Left colon (tissue), 2 donors: ENCODE data around the gene TDRD10. TPM values are rescaled to one million over a fixed set of nuclear protein-coding genes. Genes with fewer than 3 reads are reported as not detected.

Experiments
- ATAC-seq: fragments of 200-7000 bp; cut with Tn5 transposase; one replicate; pipeline ENCODE4 v1.9.1; 2020; ENCODE audit warnings: mild to moderate bottlenecking, moderate library complexity
- DNase-seq, 2 donors: peaks; one replicate each; pipeline ENCODE4 v3.0.0-alpha.2; 2020
- intact Hi-C, 2 donors: fragments of 100-400 bp; cut with DNase I in 1 of 2; cut with micrococcal nuclease in 1 of 2; formaldehyde crosslinking; loops; one replicate each; pipeline versions ENCODE4 v1.11.2 to v1.14.0; 2022; cut with DNase I, micrococcal nuclease
- total RNA-seq, 2 donors: library from RNA; stranded (reverse); fragmentation: NEBNext Ultra II Directional; extraction: Animal tissue kit (Norgen Biotek cat#: 25700); gene quantifications; one replicate each; pipeline ENCODE4 v1.2.1, GENCODE V29; 2021
- donor health status: DM: no; HTN: no; CAD: no.
- donor health status: DM: yes; HTN: yes; CAD: no.

Gene TDRD10
- total RNA-seq, 2 donors from 2014 or later: 0.70 to 1.0 TPM

DNA sequence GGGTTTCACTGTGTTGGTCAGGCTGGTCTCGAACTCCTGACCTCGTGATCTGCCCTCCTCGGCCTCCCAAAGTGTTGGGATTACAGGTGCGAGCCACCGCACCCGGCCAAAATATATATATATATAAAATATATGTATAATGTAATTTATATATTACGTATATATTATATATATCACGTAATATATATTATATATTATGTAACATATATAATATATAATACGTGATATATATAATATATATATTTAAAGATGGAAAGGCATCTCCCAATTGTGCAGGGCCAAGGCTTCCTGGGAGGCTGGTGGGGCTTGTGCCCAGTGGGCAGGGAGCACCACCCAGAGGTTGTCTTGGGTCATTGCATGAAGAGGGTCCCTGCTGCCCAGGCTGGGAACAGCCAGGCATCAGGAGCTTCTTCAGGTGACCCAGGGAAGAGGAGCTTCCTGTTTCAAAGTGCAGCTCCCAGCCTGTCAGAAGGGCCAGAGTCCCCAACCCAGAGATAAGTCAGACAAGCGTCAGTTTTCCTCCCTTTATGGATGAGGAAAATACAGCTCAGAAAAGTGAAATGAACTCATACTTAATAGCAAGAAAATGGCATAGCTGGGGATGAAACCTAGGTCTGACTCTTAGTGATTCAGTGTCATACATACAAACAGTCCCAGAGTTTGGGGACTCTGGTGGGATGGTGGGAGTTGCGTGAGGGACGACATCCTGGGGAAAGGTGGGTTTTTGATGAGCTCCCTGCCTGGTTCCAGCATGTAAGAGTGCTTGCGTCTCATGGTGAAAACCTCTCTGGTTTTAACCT lies 44.4 kb downstream of the TDRD10 start:
- DNase-seq (peak; percentile 42 to 53), ATAC-seq (peak; percentile 80)
- intact Hi-C loops: loop anchor here in 1 of 2 donors (10.0 kb wide), 1 partner anchor 62 kb away; no protein-coding TSS in a partner anchor

DNA sequence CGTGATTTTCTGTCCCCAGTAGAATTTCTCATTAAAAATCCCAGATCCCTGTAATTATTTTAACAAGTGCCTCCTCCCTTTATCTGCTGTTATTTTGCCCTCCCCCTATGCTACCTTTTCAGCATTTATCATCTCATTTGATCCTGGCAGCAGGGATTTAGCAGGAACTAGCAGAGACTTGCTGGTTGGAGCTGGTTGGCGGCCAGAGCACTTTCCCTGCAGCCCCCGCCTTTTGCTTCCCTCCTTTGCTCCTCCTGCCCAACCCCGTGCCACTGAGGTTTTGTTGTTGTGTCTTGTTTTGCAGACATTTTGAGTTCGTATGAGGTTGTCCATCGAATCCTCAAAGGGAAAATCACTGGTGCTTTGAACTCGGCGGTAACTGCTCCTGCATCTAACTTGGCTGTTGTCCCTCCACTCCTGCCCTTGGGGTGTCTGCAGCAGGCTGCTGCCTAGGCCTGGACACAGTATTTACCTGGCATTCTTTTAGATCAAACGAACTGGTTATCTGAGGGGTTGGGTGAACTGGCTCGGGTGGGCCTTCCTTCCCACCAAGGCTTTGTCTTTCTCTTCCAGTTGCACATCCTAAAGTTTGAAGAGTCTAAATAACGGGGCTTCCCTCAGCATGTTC lies 45.2 kb downstream of the TDRD10 start:
- intact Hi-C loops: loop anchor here in 1 of 2 donors (10.0 kb wide), 1 partner anchor 62 kb away; no protein-coding TSS in a partner anchor
- ATAC-seq (no peak), DNase-seq (no peak)

DNA sequence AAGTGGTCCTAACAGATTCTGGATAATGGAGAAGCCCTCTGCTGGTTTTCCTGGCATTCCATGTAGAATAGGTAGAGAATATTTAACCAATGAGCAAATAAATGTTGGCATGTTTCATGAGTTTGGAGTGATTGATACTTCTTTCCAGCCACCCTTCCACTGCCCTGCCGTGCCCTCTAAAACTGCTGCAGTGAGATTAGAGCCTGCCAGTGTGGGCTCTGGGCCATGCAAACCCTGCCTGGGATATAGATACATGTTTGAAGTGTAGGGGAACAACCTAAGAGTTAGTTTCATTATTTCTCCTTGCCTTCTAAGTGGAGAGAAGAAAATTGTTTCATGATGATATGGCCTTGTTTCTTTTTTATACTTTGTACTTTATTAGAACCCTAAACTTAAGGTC lies 46.0 kb downstream of the TDRD10 start:
- DNase-seq: no peak
- peak; percentile 41 for ATAC-seq
- intact Hi-C loops: loop anchor here in 1 of 2 donors (10.0 kb wide), 1 partner anchor 63 kb away; no protein-coding TSS in a partner anchor

DNA sequence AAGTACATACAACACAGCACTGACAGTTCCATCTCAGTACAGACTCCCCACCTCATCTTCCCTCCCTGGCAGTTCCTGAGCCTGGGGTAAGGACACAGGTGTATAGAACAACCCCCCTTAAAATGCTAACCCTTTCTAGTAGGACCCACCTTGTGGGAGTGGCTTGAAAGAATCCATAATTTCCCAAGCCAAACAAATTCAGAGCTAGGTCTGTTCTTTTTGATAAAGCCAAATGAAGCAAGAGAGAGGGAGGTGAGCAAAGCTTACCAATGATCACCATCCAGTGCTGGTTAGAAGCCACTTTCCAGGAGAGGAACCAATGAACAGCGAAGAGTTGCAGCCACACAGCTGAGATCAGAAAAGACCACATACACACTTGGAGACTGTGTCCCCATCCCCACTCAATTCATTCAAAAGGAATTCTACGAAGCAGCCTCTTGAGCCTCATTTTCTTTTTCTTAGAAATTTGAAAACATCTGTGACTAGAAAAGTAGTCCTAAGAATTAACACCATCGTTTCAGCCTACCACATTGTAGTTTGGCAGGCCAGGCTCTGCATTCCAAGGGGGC lies 47.3 kb downstream of the TDRD10 start:
- no peak for DNase-seq
- ATAC-seq: no peak
- intact Hi-C loops: loop anchor here in 1 of 2 donors (10.0 kb wide), 1 partner anchor 64 kb away; no protein-coding TSS in a partner anchor

DNA sequence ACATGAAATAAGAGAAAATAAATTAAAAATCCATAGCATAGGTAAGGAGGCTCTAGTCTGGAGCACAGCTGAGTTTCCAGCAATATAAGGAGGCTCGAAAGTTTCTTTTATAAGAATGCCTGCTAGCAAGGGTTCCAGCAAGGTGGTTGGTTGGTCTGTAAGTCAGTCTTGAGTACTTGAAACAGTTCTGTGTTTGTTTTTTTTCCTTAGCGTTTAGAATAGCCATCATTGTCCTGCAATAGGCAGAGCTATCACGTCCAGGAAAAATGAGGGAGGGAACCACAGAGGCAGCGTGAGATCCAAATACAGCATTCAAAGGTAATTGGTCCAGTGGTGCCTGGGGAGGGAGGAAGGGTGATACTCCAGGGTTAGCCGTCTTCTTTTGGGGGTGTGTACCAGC lies 48.1 kb downstream of the TDRD10 start:
- intact Hi-C loops: no loop called here
- ATAC-seq: no peak
- DNase-seq: no peak

DNA sequence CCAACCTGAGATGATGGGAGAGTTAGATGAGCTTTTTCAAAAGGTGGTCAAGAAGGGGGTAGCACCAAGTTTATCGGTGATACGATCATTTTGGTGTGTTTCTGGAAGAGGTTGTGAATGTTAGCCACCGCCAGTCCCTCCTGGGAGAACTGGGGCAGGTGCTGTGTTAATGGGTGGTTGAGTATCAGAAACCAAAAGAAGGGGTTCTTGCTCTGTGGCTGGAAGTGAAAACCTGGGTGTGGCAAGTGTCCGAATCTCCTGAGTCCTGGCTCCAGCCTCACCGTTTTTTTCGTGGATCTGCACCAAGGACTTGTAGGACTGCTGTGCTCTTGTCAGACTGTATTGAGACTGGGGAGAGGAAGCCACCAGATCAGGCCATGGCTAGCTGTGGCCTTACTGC lies 48.6 kb downstream of the TDRD10 start:
- ATAC-seq: no peak
- intact Hi-C loops: no loop called here
- no peak for DNase-seq

DNA sequence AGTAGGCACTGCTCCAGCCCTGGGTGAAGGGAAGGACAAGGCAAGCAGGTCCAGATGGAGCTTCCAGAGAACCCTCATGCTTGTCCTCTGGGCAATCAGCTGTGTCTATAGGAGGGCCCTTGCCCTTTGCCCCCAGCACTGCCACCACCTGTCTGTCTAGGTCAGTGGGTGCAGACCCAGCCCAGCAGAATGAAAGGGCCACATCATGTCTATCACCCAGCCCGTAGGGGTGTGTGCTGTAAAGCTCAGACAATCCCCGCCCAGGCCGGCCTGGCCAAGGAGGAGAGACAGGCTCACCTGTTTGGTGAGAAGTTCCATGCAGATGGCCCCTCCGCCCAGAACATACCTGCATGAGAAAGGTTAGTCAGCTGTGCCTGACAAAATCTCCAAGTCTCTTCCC lies 49.5 kb downstream of the TDRD10 start:
- intact Hi-C loops: no loop called here
- DNase-seq (peak in 1 of 2 donors; percentile 25), ATAC-seq (peak; percentile 76)

DNA sequence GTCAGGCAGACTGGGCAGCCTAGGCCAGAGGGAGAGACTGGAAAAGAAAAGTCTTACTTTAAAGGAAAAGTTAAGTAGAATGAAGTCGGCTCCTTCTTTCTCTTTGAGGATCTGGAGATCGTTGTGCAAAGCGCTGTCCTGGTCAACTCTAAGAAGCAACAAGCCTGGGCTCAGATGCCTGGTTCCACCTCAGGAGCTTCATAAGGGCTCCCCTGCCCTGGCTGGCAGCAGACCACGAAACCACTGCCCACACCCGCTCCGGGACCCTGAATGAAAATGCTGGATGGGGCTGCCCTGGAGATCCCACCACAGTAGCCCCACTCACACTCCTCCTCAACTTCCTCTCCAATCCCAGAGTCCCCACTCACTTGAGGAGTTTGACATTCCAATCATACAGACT lies 50.0 kb downstream of the TDRD10 start:
- no peak for DNase-seq
- intact Hi-C loops: no loop called here
- no peak for ATAC-seq

DNA sequence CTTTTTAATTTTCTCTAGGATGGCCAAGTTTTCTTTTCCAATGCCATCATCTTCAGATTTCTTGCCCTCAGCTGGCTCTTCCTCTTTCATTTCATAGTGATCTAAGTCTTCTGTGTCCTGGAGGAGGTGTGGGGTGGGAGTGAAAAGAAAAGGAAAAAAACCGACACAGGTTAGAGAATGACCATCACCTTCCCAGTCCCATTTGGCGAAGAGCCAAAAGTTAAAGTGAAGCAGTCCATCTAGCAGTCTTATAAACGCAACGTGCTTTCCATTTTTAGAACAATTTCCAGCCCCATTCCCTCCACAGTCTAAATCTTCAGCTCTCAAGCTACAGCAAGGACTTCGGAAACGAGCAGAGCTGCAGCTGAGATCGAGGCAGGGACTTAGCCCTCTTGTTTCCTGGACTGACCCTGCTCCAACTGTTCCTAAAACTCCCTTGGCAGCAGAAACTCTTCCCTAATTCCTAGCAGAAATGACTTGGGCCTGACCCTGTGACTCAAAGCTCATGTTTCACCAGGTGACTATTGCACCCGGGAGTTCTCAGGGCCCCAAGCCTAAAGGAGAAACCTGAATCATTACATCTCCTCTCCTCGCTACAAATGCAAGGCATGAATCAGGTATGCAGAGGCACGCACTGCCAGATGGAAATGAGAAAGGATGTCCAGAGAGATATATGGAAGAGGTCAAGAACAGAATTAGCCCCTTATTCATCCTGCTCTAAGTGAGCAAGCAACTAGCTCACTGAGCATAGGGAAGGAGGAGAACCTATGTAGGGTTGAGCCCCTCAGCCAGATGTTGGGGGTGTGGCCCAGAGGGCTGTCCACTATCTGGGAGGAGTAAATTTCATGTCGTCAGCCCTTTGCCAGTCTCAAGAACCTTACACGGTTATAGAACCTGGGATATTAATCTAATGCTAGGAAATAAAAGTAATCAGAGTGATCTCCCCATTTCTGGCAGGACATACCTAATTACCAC lies 51.3 kb downstream of the TDRD10 start:
- DNase-seq (no peak), ATAC-seq (no peak)
- intact Hi-C loops: no loop called here

DNA sequence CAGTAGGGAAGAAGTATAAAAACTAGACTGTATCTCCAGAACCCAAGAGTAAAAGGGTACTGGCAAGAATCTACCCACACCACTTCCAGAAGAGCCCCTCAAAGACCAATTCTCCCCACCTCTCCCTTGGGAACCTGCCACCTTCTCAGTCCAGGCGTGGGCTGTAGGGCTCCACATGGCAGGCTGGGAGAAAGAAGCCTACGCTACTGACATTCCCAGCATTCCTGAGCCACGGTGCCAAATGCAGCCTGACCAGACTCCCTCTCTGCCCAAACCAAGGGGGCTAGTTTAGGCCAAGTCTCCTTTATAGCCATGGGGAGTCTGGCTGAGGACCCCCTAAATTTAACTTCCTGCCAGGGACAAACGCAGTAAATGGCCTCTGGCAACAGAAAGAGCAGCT lies 54.4 kb downstream of the TDRD10 start:
- ATAC-seq (no peak), DNase-seq (no peak)
- intact Hi-C loops: no loop called here

DNA sequence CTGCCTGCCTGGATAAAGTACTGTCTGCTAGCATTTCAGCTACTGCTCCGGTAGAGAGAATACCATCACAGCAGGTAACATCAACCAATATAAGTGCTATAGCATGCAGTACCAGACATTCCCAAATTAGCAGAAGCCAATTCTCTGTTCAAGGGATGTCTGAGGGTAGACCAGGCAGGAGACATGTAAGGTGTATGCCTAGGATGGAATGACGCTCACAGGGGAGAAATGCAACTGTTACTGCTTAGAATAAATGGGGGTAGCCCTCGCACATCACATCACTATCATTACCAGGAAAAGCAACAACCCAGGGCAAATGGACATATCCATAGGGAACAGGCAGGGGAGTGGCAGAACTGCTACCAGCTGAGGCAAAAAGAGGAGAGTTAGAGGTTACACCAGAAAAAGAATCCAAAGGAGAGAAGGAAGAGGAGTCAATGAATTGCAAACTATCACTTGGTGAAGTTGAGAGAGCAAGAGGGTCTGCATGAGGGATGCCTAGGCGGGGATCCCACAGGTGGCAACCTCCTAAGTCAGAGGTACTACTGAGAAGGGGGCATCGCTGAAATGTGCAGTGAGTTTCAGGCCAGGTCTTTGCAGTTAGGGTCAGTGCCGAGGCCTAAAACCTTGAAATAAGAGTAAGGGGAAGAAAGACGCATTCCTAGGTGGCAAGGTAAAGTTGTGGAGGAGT lies 55.4 kb downstream of the TDRD10 start:
- DNase-seq: no peak
- ATAC-seq: no peak
- intact Hi-C loops: no loop called here

DNA sequence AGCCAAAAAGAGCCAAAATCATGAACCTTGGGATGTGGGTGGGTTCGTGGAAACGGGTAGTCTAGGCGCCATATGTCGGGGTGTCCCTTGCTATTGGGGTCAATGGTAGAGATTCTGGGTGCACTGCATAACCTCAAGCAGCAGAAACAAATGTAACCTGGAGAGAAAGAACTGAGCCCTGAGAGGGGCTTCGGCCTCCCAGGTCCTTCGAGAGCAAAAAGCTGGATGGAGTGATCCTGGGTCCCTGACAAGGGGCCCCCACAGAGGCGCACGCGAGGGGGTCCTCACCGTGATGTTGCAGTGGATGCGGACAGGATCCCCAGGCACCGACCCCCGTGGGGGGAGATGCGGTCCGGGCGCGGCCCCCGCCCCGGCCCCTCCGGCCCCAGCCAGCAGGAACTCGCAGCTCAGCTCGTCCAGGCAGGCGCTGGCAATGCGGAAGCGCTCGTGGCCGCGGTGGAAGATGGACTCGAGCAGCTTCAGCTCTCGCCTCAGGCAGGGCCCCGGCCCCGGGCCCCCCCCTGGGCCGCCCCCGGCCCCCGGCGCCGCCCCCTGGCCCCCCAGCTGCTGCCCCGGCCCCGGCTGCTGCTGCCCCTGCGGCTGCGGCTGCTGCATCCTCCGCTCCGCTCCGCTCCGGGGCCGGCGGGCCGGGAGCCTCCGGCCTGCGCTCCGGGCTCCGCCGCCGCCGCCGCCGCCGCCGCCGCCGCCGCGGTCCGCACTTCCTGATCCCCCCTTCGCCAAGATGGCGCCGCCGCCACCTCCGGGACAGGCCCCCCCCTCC lies 56.1 kb downstream of the TDRD10 start, which contains the start of gene UBE2Q1:
TSS of gene UBE2Q1 (minus strand) at position 724 of the 781 bp plus-strand sequence. CDS start at position 615, 109 bp downstream.
- intact Hi-C loops: no loop called here
- ATAC-seq (no peak), DNase-seq (peak; percentile 42 to 71)

DNA sequence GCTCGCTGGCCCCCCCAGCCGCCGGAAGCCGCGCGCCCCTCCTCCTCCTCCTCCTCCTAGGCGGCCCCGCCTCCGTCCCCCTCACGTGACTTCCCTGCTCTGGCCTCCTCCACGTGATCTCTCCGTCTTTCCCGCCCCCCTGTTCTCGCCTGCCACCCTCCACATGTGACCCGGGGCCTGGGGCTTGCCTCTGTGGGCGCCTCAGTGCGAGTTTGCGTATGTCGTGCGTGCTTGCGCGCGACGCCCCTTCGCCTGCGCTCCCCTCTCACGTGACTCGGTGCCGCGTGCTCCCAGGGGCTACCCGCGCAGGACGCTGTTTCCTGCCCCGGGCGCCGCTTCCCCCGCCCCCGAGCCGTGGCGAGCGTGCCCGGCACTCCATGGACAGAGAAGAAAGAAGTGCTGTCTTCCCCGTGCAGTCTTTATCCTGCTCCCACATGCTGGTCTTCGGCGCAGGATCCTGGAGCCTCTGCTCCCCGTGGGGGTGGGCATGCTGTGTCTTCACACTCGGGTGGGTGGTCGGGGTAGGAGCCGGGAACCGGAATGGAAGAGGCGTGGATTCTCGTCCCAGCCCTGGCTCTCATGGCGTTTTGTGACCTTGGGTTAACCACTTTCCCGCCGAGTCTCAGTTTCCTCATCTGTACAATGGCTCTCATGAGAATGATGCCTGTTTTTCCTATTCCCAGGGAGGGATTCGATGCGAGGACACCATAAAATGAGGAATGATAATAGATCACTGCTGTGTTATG lies 56.9 kb downstream of the TDRD10 start:
- DNase-seq (peak; percentile 99 to 100), ATAC-seq (peak; percentile 91)
- intact Hi-C loops: no loop called here

DNA sequence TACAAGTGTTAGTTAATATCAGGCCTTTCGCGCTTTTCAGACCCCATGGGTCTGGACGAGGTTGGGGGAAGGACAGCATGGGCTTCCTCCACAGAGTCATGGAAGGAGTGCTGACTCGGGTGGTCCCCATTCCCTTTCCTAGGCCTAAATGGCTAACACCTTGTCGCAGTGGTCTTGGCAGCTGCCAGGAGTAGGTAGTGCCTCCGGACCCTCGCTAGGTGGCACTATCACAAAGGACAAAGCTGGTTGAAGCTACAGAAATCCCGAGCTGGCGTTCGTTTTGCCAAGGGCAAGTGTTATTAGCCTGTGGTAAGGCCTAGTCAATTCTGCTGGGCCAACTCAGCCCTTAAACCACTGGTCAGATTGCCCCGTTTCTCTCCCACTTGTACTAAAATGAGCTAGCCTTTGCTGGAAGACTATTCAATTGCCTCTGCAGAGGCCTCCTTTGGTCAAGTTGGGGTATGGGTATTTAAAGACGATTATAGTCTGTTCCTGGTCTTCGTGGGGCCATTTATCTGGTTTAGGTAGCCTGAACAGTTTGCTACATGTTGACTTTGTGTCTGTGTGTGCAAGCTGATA lies 57.5 kb downstream of the TDRD10 start:
- peak; percentile 82 to 90 for DNase-seq
- intact Hi-C loops: loop anchor here in 1 of 2 donors (5.0 kb wide), 1 partner anchor 318 kb away; no protein-coding TSS in a partner anchor
- peak; percentile 70 for ATAC-seq

DNA sequence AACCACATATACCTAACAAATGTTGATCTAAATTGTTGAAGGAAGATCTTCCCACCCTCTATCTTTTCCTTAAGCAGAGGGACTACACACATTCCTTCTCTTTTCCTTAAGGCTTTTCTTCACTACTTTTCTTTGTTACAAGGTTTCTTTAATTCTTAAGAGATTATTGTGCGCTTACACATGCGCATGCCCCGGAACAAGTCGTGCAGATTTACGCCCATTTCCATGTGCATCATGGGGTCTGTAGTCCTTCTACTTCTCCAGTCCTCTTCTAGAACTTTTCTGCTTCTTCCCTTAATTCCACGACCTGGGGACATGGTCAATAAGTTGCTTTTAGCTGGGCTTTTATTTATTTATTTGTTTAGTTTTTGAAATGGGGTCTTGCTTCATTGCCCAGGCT lies 63.9 kb downstream of the TDRD10 start:
- DNase-seq: no peak
- intact Hi-C loops: no loop called here
- no peak for ATAC-seq
